T-helper 17 cell (primary cell): ENCODE results near the gene POLE4. TPM values are rescaled to one million over a fixed set of nuclear protein-coding genes. Genes with fewer than 3 reads are reported as not detected.

Source experiments
- ATAC-seq: fragments of 150-1000 bp; cut with Tn5 transposase; 2 replicates; pipeline ENCODE4 v1.10.0; 2021; ENCODE audit warnings: mild to moderate bottlenecking, moderate library complexity
- DNase-seq, 3 donors: peaks; one replicate each; pipeline versions ENCODE4 v3.0.0 to v3.0.0-alpha.2; 2020 to 2021
- H3K9me3 ChIP-seq: one replicate; pipeline ENCODE4 v1.7.0; 2013; ENCODE audit warnings: low read length, mild to moderate bottlenecking; ENCODE audit not compliant: control insufficient read depth, poor library complexity, severe bottlenecking
- H3K27ac Mint-ChIP-seq: one replicate; pipeline ENCODE4 v1.8.0; 2022; ENCODE audit warnings: mild to moderate bottlenecking, moderate library complexity, mixed read lengths
- H3K27me3 Mint-ChIP-seq: one replicate; pipeline ENCODE4 v1.8.0; 2022; ENCODE audit warnings: mixed read lengths
- H3K36me3 Mint-ChIP-seq: one replicate; pipeline ENCODE4 v1.8.0; 2022; ENCODE audit warnings: low read depth, mixed read lengths
- H3K4me1 Mint-ChIP-seq: one replicate; pipeline ENCODE4 v1.8.0; 2022; ENCODE audit warnings: mild to moderate bottlenecking, mixed read lengths
- H3K4me3 Mint-ChIP-seq: one replicate; pipeline ENCODE4 v1.8.0; 2022; ENCODE audit warnings: mild to moderate bottlenecking, moderate library complexity, mixed read lengths
- total RNA-seq, 4 donors: library from RNA in 2 of 4; stranded (reverse) in 2 of 4; gene quantifications; one replicate each; pipeline ENCODE4 v1.2.3 and lab custom pipeline; 2022 to 2026

POLE4 gene
- total RNA-seq, 2 donors from 2014 or later: 27.4 to 39.4 TPM

GRCh38 chr2:74947703-74948102 lies 10.7 kb upstream of the POLE4 start:
- no peak for ATAC-seq
- Mint-ChIP-seq H3K4me3 (no peak overlapping the region), H3K27me3 (no peaks in the 10 kb centered on the region), H3K36me3 (peaks cover 9% of the 10 kb centered on the region), H3K27ac (no peak overlapping the region), H3K4me1 (peaks cover 7% of the 10 kb centered on the region)
- no peaks in the 10 kb centered on the region for H3K9me3 ChIP-seq
- DNase-seq: no peak

GRCh38 chr2:74948779-74949178 lies 9.7 kb upstream of the POLE4 start:
- Mint-ChIP-seq H3K4me3 (no peak overlapping the region), H3K4me1 (peaks cover 8% of the 10 kb centered on the region), H3K27ac (peak overlapping the region; percentile 67), H3K27me3 (no peaks in the 10 kb centered on the region), H3K36me3 (peaks cover 15% of the 10 kb centered on the region)
- ATAC-seq (no peak), DNase-seq (no peak)
- no peaks in the 10 kb centered on the region for H3K9me3 ChIP-seq

- no peak for DNase-seq
- no peak overlapping the region for H3K4me3 Mint-ChIP-seq
- H3K9me3 ChIP-seq: no peaks in the 10 kb centered on the region
- H3K4me1 Mint-ChIP-seq: peaks cover 12% of the 10 kb centered on the region
- no peak for ATAC-seq
- peaks cover 13% of the 10 kb centered on the region for H3K36me3 Mint-ChIP-seq
- no peak overlapping the region for H3K27ac Mint-ChIP-seq
- H3K27me3 Mint-ChIP-seq: no peaks in the 10 kb centered on the region
These were observed 7.2 kb upstream of the POLE4 start for GRCh38 chr2:74951211-74951754.

- Mint-ChIP-seq H3K4me1 (peaks cover 12% of the 10 kb centered on the region), H3K27me3 (no peaks in the 10 kb centered on the region), H3K4me3 (no peak overlapping the region), H3K27ac (no peak overlapping the region), H3K36me3 (peaks cover 13% of the 10 kb centered on the region)
- ATAC-seq (no peak), DNase-seq (no peak)
- H3K9me3 ChIP-seq: no peaks in the 10 kb centered on the region
These were observed 5.9 kb upstream of the POLE4 start for GRCh38 chr2:74952575-74952974.

GRCh38 chr2:74953796-74954499 lies 4.5 kb upstream of the POLE4 start:
- Mint-ChIP-seq H3K27me3 (no peaks in the 10 kb centered on the region), H3K4me3 (no peak overlapping the region), H3K27ac (no peak overlapping the region), H3K4me1 (peaks cover 18% of the 10 kb centered on the region), H3K36me3 (peaks cover 11% of the 10 kb centered on the region)
- DNase-seq (no peak), ATAC-seq (no peak)
- H3K9me3 ChIP-seq: no peaks in the 10 kb centered on the region

- H3K9me3 ChIP-seq: no peaks in the 10 kb centered on the region
- no peak overlapping the region for H3K4me3 Mint-ChIP-seq
- peaks cover 11% of the 10 kb centered on the region for H3K36me3 Mint-ChIP-seq
- no peaks in the 10 kb centered on the region for H3K27me3 Mint-ChIP-seq
- DNase-seq (no peak), ATAC-seq (no peak)
- no peak overlapping the region for H3K27ac Mint-ChIP-seq
- H3K4me1 Mint-ChIP-seq: peaks cover 18% of the 10 kb centered on the region
These were observed 4.0 kb upstream of the POLE4 start for GRCh38 chr2:74954500-74954874.

- H3K27me3 Mint-ChIP-seq: no peaks in the 10 kb centered on the region
- peaks cover 29% of the 10 kb centered on the region for H3K4me1 Mint-ChIP-seq
- ATAC-seq (no peak), DNase-seq (no peak)
- H3K36me3 Mint-ChIP-seq: peaks cover 10% of the 10 kb centered on the region
- peak overlapping the region; percentile 73 for H3K27ac Mint-ChIP-seq
- no peaks in the 10 kb centered on the region for H3K9me3 ChIP-seq
- peak overlapping the region; percentile 84 for H3K4me3 Mint-ChIP-seq
These were observed 563 bp upstream of the POLE4 start for GRCh38 chr2:74957886-74958273.

- H3K27ac Mint-ChIP-seq: peak overlapping the region; percentile 73
- no peaks in the 10 kb centered on the region for H3K27me3 Mint-ChIP-seq
- peaks cover 8% of the 10 kb centered on the region for H3K36me3 Mint-ChIP-seq
- no peaks in the 10 kb centered on the region for H3K9me3 ChIP-seq
- ATAC-seq (no peak), DNase-seq (no peak)
- peaks cover 31% of the 10 kb centered on the region for H3K4me1 Mint-ChIP-seq
- H3K4me3 Mint-ChIP-seq: peak overlapping the region; percentile 84
These were observed 786 bp downstream of the POLE4 start for GRCh38 chr2:74959106-74959751.

GRCh38 chr2:74966887-74967286 lies 8.4 kb downstream of the POLE4 start:
- no peak overlapping the region for H3K4me3 Mint-ChIP-seq
- peaks cover 17% of the 10 kb centered on the region for H3K4me1 Mint-ChIP-seq
- ATAC-seq (no peak), DNase-seq (no peak)
- no peaks in the 10 kb centered on the region for H3K27me3 Mint-ChIP-seq
- peaks cover 24% of the 10 kb centered on the region for H3K36me3 Mint-ChIP-seq
- H3K27ac Mint-ChIP-seq: no peak overlapping the region
- H3K9me3 ChIP-seq: no peaks in the 10 kb centered on the region

- no peak overlapping the region for H3K27ac Mint-ChIP-seq
- no peaks in the 10 kb centered on the region for H3K36me3 Mint-ChIP-seq
- no peaks in the 10 kb centered on the region for H3K27me3 Mint-ChIP-seq
- H3K9me3 ChIP-seq: no peaks in the 10 kb centered on the region
- H3K4me1 Mint-ChIP-seq: peaks cover 2% of the 10 kb centered on the region
- DNase-seq: no peak
- no peak overlapping the region for H3K4me3 Mint-ChIP-seq
- no peak for ATAC-seq
These were observed 16.6 kb downstream of the POLE4 start for GRCh38 chr2:74975016-74975415.

- ATAC-seq: no peak
These were observed 21.4 kb downstream of the POLE4 start for GRCh38 chr2:74979844-74980243.

GRCh38 chr2:74982577-74982976 lies 24.1 kb downstream of the POLE4 start:
- Mint-ChIP-seq H3K4me3 (no peak overlapping the region), H3K27ac (no peak overlapping the region), H3K27me3 (no peaks in the 10 kb centered on the region), H3K4me1 (peaks cover 2% of the 10 kb centered on the region), H3K36me3 (no peaks in the 10 kb centered on the region)
- DNase-seq (no peak), ATAC-seq (no peak)
- H3K9me3 ChIP-seq: no peaks in the 10 kb centered on the region

More at GRCh38 chr2:74979844-74980243, 21.4 kb downstream of the POLE4 start:
- Mint-ChIP-seq H3K4me3 (no peak overlapping the region), H3K27me3 (no peaks in the 10 kb centered on the region), H3K36me3 (no peaks in the 10 kb centered on the region), H3K4me1 (peaks cover 2% of the 10 kb centered on the region), H3K27ac (no peak overlapping the region)
- H3K9me3 ChIP-seq: no peaks in the 10 kb centered on the region
- no peak for DNase-seq

- Mint-ChIP-seq H3K4me1 (peaks cover 2% of the 10 kb centered on the region), H3K27ac (no peak overlapping the region), H3K27me3 (no peaks in the 10 kb centered on the region), H3K36me3 (no peaks in the 10 kb centered on the region), H3K4me3 (no peak overlapping the region)
- no peak for DNase-seq
- H3K9me3 ChIP-seq: no peaks in the 10 kb centered on the region
- no peak for ATAC-seq
These were observed 25.4 kb downstream of the POLE4 start for GRCh38 chr2:74983631-74984392.
